ENCODE data around the gene C1orf159.
"Not testable (repeated sequence)": the region's sequence is repeated elsewhere in the genome, so short reads cannot be mapped to it uniquely, and the experiment has no call there.

Gene C1orf159

DNA sequence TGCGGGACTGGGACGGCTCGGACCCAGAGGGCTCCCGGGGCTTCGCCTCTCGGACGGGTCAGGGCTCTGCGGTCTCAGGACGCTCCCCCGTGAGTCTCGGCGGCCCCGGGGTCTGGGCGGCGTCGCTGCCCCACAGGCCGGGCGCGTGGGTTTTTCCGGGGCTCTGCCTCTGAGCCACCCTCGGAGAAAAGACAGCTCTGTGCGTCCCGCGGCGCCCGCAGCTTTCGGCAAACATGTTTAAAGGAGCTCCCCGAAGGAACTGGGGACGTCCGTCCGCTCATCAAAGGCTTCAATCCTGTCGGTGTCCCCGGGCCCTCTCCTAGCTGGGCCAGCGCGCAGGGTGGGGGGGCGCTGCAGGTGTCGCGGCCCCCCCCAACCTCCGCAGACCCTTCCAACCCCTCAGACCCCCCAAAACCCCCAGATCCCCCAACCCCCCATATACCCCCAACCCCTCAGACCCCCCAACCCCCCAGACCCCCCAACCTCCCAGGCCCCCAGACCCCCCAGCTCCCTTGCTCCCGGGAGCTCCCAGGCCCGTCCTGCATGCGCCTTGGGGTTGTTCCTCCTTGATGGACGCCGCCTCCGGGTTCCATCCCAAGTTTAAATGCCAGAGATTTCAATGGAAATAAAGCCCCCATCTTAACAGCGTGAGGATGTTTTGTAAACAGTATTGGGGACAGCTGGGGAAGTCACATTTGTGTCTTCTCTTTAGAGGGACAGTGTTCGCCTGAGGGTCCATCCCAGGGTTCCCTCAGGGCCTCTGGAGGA lies 996 bp upstream of the C1orf159 start:
- DNase-seq: peak in 1 of 2 donors; percentile 24

DNA sequence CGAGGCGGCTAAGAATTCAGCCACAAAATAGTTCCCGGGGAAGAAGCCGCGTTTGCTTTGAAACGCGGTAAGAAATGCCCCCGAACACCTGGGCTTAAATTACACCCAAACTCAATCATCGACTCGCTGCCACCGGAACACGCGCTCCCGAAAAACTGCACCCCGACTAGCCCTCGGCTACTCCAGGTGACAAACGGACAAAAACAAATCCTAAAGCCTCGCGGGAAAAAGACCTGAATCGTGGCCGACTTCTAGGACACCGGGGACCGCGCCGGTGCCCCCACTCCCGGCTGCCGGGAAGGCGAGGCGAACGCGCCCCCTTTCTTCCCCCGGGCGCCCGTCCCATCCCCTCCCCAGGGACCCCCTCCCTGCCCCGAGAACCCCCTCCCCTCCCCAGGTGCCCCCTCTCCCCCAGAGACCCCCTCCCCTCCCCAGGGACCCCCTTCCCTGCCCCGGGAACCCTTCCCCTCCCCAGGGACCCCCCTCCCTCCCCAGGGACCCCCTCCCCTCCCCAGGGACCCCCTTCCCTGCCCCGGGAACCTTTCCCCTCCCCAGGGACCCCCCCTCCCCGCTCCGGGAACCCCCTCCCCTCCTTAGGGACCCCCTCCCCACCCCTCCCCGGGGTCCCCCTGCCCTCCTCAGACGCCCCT lies 628 bp downstream of the C1orf159 start:
- DNase-seq: no peak

DNA sequence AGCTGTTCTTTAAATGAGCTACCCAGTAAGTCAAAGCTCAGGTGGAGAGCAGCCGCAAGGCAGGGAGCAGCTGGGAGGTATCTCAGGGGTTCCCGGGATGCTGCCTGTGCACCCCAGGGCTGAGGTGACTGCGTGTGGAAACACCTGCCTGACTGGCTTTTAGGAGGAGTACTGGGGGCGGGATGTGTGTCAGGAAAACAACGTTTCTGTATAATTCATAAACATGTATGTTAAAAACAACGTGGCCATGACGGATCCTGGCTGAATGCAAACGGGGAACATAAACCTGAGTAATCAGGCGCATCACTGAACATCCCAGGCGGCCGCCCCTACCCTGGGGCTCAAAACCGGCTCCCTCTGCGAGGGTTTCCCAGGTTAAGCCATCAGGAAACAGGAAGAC lies 1.5 kb downstream of the C1orf159 start:
- no peak for DNase-seq

DNA sequence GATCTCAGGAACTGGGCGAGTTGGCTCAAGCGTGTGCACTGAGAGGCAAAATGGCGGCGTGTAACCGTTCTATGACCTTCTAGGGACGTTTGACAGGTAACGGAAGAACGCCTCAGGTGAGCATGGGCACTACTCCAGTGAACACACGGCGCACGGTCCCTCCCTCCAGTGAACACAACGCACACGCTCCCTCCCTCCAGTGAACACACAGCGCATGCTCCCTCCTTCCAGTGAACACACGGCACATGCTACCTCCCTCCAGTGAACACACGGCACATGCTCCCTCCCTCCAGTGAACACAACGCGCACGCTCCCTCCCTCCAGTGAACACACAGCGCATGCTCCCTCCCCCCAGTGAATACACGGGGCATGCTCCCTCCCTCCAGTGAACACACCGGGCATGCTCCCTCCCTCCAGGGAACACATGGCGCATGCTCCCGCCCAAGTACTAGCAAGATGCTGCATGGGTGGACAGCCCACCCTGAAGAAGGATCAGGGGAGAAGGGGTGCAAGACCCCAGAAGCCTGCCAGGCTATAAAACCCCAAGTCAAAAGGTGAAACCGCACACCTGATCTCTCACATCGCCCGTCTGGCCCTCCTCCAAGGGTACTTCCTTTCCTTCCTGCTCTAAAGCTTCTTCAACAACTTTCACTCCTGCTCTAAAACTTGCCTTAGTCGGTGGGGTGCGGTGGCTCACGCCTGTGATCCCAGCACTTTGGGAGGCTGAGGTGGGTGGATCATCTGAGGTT lies 3.5 kb downstream of the C1orf159 start:
- no peak for DNase-seq

DNA sequence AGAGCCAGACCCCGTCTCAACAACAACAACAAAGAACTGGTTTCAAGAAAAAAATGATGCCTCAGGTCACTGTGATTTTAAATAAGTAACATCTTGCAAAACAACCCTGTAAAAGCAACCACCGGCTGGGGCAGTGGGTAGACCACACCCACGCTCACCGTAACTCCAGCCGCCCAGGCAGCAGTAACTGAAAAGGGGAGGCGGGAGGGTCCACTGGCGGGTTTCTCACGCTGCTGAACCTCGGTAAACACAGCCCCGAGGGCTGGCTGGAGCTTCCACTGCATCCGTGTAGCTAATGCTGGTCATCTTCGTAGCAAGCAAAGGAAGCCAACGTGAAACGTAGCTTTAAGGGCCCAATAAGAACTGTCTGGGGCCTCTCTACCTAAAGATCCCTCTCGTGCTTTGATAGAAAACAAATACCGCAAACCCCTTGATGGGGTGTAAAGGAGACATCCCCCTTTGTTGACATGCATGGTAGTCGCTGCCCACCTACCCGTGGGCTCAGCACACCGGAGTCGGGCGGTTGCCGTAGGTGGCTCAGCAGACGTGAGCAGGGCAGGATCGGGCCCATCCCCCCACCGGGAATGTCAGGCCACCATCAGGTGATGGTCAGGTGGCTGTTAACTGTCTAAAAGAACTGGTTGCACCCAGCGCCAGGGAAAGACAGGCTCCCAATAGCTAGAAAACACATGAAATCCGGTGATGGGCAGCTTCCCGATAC lies 4.2 kb downstream of the C1orf159 start:
- no peak for DNase-seq

DNA sequence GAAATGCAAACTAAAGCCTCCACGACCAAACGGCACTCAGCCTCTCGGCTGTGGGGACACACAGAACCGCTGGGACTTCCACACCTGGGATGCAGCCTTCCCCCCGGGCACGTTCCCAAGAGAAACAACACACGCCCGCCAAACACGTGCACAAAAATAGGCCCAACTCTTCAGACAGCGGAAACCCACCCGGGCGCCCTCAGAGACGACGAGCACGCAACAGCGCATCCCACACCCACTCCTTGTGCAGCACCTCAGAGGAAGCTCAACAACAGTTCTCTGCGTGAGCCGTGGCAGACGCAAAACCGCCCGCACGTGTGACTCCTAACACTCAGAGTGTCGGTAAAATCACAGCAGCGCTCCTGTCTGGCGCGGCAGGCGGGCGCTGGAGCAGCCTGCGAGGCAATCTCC lies 5.3 kb downstream of the C1orf159 start:
- DNase-seq: no peak

DNA sequence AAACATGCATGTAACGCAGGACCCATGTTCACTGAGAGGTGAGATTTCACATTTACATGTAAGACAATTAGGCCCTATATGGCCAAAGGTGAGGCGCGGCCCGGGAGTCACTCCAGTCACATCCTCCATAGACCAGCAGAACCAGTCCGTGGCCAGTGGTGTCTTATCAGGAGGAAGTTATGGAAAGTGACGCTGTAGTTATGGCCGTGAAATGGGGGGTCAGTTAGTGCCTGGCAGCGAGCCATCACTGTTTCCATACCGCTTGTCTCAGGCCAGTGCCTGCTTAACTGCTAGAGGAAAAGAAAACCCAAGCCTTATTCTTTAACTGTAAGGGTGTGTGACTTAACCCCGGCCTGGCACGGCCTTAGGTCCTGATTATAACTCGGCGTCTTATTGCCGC lies 6.1 kb downstream of the C1orf159 start:
- no peak for DNase-seq

DNA sequence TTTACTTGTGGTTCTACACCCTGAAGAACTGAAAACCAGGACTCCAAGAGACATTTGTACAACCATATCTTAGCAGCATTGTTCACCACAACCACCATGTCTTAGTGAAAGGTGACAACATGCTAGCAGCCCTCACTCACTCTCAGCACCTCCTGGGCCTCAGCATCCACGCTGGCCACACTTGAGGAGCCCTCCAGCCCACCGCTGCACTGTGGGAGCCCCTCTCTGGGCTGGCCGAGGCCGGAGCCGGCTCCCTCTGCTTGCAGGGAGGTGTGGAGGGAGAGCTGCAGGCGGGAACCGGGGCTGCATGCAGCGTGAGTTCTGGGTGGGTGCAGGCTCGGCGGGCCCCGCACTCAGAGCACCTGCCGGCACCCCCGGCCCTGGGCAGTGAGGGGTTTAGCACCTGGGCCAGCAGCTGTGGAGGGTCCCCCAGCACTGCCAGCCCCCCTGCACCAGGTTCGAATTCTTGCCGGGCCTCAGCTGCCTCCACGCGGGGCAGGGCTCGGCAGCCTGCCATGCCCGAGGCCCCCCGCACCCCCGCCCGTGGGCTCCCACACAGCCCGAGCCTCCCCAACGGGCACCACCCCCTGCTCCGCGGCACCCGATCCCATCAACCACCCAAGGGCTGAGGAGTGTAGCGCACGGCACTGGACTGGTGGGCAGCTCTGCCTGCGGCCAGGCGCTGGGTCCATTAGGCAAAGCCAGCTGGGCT lies 9.2 kb downstream of the C1orf159 start:
- DNase-seq: no peak

DNA sequence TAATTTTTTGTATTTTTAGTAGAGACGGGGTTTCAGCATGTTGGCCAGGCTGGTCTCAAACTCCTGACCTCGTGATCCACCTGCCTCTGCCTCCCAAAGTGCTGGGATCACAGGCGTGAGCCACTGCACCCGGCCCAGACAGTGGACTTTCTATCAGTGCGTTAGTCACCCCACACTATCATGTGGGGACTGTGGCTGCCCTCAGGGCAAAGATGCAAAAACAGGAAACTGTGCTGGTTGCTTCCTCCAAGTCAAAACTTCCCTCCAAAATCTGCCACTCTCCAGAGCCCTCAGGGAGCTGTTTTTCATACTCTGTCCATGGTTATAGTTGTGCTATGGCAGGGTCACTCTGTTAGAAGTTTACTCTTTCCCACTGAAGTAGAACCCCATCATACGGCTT lies 11.7 kb downstream of the C1orf159 start:
- peak; percentile 53 to 60 for DNase-seq

DNA sequence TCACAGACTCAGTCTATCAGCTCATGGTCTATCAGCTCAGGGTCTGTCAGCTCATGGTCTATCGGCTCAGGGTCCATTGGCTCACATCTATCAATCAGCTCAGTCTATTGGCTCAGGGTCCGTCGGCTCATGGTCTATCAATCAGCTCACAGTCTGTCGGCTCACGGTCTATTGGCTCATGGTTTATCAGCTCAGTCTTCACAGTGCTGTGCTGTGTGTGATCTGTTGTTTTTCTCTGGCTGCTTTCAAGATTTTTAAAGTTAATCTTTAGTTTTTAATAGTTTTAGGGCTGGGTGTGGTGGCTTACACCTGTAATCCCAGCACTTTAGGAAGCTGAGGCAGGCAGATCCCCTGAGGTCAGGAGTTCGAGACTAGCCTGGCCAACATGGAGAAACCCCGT lies 14.4 kb downstream of the C1orf159 start:
- DNase-seq: no peak

DNA sequence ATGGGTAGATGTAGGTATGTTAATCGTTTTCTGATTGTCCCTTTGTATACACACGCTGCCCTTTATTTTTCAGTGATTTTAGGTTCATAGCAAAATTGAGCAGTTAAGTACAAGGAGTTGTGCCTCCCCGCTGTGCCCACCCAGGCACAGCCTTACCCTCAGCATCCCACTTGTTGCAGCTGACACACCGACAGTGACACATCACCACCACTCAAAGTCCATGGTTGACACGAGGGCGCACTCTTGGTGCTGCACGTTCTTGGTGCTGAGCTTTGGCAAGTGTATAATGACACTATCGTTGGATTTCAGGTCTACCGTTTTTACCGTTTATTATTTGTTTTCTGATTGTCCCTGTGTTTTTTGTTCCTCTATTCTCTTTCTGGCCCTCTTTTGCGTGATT lies 15.6 kb downstream of the C1orf159 start:
- DNase-seq: no peak

DNA sequence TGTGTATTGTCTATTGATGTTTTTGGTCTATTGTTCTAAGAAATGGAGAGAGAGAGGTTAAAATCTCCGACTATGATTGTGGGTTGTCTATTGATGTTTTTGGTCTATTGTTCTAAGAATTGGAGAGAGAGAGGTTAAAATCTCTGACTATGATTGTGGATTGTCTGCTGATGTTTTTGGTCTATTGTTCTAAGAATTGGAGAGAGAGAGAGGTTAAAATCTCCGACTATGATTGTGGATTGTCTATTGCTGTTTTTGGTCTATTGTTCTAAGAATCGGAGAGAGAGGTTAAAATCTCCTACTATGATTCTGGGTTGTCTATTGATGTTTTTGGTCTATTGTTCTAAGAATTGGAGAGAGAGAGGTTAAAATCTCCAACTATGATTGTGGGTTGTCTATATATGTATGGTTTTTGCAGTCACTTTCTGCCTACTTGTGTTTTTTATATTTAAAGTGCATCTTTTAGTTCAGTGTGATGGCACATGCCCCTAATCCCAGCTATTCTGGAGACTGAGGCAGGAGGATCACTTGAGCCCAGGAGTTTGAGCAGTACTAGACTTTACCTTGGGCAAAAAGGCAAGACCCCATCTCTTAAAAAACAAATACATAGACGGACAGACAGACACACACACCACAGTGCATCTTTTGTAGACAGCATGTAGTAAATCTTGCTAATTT lies 16.2 kb downstream of the C1orf159 start:
- no peak for DNase-seq

DNA sequence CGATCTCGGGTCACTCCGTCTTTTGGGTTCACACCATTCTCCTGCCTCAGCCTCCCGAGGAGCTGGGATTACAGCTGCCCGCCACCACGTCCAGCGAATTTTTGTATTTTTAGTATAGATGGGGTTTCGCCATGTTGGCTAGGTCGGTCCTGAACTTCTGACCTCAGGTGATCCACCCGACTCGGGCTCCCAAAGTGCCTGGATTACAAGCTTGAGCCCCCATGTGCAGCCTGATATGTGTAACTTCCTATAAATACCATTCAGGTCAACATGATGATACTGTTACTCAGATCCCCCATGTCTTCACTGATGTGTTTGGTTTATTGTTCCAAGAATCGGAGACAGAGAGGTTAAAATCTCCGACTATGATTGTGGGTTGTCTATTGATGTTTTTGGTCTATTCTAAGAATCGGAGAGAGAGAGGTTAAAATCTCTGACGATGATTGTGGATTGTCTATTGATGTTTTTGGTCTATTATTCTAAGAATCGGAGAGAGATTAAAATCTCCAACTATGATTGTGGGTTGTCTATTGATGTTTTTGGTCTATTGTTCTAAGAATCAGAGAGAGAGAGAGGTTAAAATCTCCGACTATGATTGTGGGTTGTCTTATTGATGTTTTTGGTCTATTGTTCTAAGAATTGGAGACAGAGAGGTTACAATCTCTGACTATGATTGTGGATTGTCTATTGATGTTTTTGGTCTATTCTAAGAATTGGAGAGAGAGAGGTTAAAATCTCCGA lies 17.0 kb downstream of the C1orf159 start:
- no peak for DNase-seq

DNA sequence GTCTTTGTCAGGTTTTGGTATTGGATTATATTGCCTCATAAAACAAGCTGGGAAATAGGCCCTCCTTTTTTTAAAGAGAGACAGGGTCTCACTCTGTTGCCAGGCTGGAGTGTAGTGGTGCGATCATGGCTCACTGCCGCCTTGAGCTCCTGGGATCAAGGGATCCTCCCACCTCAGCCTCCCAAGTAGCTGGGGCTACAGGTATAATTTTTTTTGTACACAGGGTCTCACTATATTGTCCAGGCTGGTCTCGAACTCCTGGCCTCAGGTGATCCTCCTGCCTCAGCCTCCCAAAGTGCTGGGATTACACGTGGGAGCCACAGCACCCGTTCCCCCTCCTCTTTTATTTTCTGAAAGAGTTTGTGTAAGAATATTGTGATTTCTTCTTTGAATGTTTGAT lies 19.8 kb downstream of the C1orf159 start:
- DNase-seq: not testable (repeated sequence)

DNA sequence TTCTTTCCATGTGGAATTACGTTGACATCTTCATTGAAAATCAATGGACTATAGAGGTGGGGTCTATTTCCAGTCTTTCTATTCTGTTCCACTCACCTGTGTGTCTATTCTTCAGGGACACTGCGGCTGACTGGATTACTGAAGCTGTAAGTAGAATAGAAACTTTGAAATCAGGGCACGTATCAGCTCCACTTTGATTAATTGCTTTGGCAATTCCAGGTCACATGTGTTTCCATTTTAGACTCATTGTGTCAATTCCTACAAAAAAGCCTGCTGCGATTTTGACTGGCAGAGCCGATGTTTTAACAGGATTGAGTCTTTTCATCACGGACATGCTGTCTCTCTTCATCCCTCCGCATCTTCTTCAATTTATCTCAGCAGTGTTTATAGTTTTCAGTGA lies 20.9 kb downstream of the C1orf159 start:
- DNase-seq: no peak

DNA sequence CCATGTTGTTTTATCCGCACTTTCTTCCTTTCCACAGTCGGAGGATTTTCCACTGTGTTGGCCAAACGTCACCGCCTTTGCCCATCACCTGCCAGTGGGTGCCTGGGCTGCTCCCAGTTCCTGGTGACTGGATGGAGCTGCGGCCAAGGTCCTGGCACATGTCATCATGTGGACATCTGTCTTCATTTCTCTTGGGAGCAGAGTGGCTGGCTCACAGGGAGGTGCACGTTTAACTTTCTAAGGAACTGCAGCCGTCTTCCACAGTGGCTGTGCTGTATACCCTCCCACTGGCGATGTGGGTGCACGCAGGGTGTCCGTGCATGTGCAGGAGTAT lies 22.3 kb downstream of the C1orf159 start:
- DNase-seq: no peak

DNA sequence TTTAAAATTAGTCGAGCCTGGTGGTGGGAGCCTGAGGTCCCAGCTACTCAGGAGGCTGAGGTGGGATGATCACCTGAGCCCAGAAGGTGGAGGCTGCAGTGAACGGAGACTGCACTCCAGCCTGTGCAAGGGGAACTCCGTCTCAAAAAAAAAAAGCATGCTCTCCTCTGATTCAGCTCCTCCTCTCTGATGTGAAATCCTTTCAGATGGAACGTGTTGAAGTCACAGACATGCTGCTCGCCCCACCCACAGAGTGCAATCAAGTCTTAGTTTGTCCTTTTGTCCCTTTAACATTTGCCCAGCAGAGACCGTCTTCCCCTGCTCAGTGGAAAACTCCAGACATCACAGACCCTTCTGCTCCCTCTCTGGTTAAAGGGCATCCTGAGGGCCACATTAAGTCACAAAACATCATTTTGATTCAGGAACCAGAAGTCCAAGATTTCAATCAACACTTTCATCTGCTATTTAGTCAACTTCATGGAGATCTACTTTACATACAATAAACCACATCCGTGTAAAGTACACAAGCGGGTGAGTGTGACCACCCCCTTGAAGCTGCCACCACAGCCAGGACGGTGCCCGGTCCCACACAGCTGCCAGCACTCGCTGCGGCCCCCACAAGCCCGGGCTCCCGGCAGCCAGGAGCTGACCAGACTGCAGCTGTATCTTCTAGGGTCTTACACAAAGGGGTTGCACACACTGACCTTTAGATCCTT lies 22.8 kb downstream of the C1orf159 start:
- no peak for DNase-seq

DNA sequence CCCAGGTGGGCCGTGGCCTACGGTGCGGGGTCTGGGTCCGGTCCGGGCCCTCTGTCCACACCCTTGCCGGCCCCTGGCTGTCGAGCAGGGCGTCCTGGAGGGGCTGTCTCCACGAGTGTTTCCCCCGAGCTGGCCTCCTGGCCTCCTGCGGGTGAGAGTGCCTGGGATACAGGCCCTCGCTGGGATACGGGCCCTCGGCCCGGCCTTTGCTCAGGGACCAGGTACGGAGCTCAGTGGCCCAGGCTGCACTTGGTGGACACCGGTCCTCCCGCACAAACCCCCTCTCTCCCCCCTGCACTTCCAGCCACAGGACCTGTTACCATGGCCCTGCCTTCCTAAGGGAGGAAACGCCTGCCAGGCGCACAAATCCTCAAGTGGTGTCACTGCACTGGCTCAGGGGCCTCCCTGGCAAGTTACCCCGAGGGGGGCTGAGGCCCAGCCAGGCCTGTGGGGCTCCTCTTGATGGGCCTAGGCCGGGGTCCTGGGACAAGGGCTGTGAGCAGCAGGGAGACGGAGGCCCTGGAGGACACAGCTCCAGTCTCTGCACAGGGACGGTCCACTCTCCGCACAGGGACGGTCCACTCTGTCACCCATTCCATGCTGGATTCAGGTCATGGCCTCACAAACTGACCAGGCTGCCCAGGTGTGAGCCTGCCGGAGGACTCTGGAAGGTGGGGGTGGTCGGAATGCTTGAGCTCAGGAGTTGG lies 23.6 kb downstream of the C1orf159 start:
- no peak for DNase-seq

DNA sequence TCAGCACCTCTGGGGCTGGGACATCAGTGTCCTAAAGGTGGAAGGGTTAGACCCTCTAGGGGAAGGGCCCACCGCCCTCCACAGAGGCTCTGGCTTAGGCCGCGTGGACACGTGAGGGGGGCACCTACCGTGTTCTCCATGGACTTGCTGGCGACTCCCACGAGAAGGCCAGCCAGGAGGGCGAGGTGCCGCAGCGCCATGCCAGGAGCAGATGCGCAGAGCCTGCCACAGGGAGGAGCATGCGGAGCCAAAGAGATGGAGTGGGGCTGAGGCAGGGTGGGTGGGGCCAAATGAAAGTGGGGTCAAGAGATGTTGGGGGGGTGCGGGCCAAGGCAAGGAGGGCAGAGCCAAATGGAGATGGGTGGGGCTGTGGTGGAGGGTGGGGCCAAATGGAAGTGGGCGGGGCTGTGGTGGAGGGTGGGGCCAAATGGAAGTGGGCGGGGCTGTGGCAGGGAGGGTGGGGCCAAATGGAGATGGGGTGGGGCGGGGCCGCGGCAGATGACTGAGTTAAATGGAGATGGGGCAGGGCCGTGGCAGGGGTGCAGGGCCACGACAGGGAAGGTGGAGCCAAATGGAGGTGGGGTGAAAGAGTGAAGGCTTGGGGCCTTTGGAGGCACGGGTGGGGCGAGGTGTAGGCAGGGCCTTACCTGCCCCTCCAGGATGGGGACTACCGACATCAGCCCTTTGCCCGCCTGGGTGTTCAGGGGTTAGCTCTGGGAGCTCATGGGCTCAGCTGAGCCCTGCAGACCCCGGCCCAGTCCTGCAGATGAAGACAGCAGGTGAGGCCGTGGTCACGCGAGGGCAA lies 24.3 kb downstream of the C1orf159 start:
- no peak for DNase-seq
